ENCODE data around the gene TCAIM.

TCAIM gene

GRCh38 chr3:44455318-44455717 lies 116.8 kb downstream of the TCAIM start:
- TF ChIP-seq EZH2 (IDR thresholded peaks at IDR 0.05) (no peak), FOXP2 (optimal IDR thresholded peaks at IDR 0.05; ENCODE audit: control extremely low read depth, extremely low read length, insufficient read depth) (no peak), POLR2AphosphoS5 (IDR thresholded peaks at IDR 0.05; ENCODE audit: borderline replicate concordance, low read depth, low read length) (no peak)
- Histone ChIP-seq H3K9ac (ENCODE audit: insufficient read length) (no peak overlapping the region), H3K9me3 (ENCODE audit: low read depth, low read length) (no peaks in the 10 kb centered on the region), H3K36me3 (ENCODE audit: insufficient read depth, low read length) (peaks cover 72% of the 10 kb centered on the region), H3K27ac (no peak overlapping the region), H3K4me3 (no peak overlapping the region)
- DNase-seq (ENCODE audit: low read depth, low spot score), result no peak
